Left forelimb (tissue), 1 donor: ENCODE measurements around the gene SPEN.
"Not testable (repeated sequence)": the region's sequence is repeated elsewhere in the genome, so short reads cannot be mapped to it uniquely, and the experiment has no call there.

Experiments used
- DNase-seq: peaks from one replicate; pipeline ENCODE4 v3.0.0-alpha.2; 2018; ENCODE audit warnings: low spot score

The SPEN gene, protein sequence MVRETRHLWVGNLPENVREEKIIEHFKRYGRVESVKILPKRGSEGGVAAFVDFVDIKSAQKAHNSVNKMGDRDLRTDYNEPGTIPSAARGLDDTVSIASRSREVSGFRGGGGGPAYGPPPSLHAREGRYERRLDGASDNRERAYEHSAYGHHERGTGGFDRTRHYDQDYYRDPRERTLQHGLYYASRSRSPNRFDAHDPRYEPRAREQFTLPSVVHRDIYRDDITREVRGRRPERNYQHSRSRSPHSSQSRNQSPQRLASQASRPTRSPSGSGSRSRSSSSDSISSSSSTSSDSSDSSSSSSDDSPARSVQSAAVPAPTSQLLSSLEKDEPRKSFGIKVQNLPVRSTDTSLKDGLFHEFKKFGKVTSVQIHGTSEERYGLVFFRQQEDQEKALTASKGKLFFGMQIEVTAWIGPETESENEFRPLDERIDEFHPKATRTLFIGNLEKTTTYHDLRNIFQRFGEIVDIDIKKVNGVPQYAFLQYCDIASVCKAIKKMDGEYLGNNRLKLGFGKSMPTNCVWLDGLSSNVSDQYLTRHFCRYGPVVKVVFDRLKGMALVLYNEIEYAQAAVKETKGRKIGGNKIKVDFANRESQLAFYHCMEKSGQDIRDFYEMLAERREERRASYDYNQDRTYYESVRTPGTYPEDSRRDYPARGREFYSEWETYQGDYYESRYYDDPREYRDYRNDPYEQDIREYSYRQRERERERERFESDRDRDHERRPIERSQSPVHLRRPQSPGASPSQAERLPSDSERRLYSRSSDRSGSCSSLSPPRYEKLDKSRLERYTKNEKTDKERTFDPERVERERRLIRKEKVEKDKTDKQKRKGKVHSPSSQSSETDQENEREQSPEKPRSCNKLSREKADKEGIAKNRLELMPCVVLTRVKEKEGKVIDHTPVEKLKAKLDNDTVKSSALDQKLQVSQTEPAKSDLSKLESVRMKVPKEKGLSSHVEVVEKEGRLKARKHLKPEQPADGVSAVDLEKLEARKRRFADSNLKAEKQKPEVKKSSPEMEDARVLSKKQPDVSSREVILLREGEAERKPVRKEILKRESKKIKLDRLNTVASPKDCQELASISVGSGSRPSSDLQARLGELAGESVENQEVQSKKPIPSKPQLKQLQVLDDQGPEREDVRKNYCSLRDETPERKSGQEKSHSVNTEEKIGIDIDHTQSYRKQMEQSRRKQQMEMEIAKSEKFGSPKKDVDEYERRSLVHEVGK (N-terminal part only)

GRCh38 chr1:15847100-15847892, at the start of gene SPEN:
SPEN (plus strand) TSS chr1:15847707; CDS start chr1:15848068, 361 bp downstream.
- DNase-seq, result peak; percentile 99

- DNase-seq, result no peak
These were observed 48.3 kb upstream of the SPEN start for GRCh38 chr1:15799004-15799867.

GRCh38 chr1:15799928-15800835, 47.3 kb upstream of the SPEN start:
- no peak for DNase-seq

DNA sequence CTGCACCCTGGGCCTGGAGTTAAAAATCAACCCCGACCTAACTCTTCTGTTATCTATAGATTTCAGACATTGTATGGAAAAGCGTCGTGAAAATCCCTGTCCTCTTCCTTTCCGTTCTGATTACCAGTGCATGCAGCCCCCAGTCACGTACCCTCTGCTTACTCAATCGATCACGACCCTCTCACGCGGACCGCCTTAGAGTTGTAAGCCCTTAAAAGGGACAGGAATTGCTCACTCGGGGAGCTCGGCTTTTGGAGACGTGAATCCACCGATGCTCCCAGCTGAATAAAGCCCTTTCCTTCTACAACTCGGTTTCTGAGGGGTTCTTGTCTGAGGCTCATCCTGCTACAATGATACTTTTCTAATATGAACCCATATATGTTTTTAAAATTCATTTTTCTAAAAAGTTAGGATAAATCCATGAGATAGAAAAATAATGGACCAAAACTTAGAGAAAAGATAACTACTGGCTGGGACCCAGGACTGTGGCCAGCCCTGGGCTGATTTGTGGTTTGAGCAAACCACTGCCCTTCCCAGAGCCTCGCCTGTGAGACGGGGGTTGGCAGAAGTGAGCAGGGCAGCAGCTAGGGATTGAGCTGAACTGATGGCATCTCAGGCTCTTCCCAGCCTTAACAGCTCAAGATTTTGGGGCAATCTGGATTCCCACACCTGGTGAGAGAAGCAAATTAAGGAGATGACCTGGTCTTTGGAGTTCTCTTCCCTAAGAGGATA, 45.1 kb upstream of the SPEN start:
- no peak for DNase-seq

DNA sequence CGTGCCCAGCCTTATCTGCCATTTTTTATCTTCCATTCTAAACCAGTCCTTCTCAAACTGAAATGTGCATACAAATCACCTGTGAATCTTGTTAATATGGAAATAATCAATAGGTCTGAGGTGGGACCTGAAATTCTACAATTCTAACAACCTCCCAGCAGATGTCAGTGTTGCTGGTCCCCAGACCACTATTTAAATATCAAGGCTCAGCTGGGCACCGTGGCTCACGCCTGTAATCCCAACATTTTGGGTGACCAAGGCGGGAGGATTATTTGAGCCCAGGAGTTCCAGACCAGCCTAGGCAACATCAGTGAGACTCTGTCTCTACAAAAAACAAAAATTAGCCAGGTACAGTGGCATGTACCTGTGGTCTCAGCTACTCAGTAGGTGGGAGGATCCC, 44.1 kb upstream of the SPEN start:
- DNase-seq, result no peak

GRCh38 chr1:15804060-15804459, 43.4 kb upstream of the SPEN start:
- no peak for DNase-seq

DNA sequence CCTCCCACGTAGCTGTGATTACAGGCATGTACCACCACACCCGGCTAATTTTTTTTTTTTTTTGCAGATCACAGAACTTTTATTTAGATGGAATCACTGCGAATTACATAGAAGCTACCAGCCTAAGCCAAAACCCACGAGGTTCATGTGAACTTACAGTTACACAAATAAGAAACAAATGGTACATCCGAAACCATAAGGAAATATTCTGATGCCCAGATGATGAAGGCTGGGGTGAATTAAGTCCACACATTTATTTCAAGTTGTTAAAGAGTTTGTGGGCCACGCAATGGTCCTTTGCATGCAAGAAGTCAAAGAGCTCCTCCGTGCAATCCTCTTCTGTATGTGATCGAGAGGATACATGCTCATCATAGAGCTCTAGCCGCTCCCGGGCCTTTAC, 40.4 kb upstream of the SPEN start:
- DNase-seq, result no peak

DNA sequence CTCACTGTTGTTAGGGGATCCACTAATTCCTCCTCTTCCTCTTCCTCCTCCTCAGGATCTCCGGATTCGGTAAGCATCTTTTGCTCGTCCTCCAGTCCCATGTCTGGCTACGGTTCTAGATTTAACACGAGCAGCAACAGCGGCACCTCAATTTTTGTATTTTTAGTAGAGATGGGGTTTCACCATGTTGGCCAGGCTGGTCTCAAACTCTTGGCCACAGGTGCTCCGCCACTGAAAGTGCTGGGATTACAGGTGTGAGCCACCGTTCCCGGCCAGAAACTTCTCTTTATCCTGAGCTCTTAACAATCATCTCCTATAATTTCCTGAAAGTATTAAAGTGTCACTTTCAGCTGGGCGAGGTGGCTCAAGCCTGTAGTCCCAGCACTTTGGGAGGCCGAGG, 40.0 kb upstream of the SPEN start, which contains the start of gene UQCRHL:
UQCRHL (minus strand) TSS at position 101 of the 400 bp plus-strand sequence; CDS start at position 101, 0 bp downstream.
- not testable (repeated sequence) for DNase-seq

- no peak for DNase-seq
These were observed 38.6 kb upstream of the SPEN start for GRCh38 chr1:15808955-15809354.

- DNase-seq, result no peak
These were observed 37.4 kb upstream of the SPEN start for GRCh38 chr1:15810073-15810472.

- no peak for DNase-seq
These were observed 30.8 kb upstream of the SPEN start for GRCh38 chr1:15816674-15817073.

DNA sequence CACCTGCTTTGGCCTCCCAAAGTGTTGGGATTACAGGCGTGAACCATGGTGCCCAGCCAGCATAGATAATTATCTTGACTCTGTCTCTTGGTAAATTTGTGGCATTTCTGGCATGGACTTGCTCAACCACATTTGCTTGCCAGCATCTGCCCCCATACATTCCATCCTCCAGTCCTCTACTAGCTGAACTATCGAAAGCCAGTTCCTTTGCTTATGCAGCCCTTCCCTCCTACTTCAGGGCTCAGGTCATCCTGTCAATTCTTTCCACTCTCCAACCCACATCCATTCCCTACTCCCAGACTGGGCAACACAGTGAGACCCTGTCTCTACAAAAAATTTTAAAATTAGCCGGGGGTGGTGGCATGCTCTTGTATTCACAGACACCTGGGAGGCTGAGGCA, 27.0 kb upstream of the SPEN start:
- no peak for DNase-seq

- DNase-seq, result no peak
These were observed 21.7 kb upstream of the SPEN start for GRCh38 chr1:15825800-15826199.

GRCh38 chr1:15826810-15827507, 20.5 kb upstream of the SPEN start:
- no peak for DNase-seq

GRCh38 chr1:15827567-15827966, 19.9 kb upstream of the SPEN start:
- not testable (repeated sequence) for DNase-seq

GRCh38 chr1:15828931-15829330, 18.6 kb upstream of the SPEN start:
- DNase-seq, result not testable (repeated sequence)

GRCh38 chr1:15830258-15830657, 17.2 kb upstream of the SPEN start:
- no peak for DNase-seq
